HG03280 (cell line): Measurements from ENCODE around the gene MSH3.
A peak's percentile ranks its signal among the peaks of the same experiment; 100 is the strongest.
"Not testable (repeated sequence)": the region's sequence is repeated elsewhere in the genome, so short reads cannot be mapped to it uniquely, and the experiment has no call there.

Experiments
- ATAC-seq: cut with Tn5 transposase; IDR thresholded peaks from one replicate; pipeline ENCODE4 v1.9.1; 2021; ENCODE audit warnings: mild to moderate bottlenecking, moderate library complexity; ENCODE audit not compliant: unreplicated experiment

The MSH3 gene

DNA sequence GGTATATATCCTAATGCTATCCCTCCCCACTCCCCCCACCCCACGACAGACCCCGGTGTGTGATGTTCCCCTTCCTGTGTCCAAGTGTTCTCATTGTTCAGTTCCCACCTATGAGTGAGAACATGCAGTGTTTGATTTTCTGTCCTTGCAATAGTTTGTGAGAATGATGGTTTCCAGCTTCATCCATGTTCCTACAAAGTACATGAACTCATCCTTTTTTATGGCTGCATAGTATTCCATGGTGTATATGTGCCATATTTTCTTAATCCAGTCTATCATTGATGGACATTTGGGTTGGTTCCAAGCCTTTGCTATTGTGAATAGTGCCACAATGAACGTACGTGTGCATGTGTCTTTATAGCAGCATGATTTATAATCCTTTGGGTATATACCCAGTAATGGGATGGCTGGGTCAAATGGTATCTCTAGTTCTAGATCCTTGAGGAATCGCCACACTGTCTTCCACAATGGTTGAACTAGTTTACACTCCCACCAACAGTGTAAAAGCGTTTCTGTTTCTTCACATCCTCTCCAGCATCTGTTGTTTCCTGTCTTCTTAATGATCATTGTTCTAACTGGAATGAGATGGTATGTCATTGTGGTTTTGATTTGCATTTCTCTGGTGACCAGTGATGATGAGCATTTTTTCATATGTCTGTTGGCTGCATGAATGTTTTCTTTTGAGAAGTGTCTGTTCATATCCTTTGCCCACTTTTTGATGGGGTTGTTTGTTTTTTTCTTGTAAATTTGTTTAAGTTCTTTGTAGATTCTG lies 186.8 kb downstream of the MSH3 start:
- not testable (repeated sequence) for ATAC-seq

DNA sequence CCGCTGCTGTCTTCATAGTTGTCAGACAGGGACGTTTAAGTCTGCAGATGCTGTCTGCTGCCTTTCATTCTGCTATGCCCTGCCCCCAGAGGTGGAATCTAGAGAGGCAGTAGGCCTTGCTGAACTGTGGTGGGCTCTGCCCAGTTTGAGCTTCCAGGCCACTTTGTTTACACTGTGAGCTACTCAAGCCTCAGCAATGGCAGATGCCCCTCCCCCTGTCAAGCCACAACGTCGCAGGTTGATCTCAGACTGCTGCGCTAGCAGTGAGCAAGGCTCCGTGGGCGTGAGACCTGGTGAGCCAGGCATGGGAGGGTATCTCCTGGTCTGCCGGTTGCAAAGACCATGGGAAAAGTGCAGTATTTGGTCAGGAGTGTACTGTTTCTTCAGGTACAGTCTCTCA lies 192.0 kb downstream of the MSH3 start:
- ATAC-seq: not testable (repeated sequence)

DNA sequence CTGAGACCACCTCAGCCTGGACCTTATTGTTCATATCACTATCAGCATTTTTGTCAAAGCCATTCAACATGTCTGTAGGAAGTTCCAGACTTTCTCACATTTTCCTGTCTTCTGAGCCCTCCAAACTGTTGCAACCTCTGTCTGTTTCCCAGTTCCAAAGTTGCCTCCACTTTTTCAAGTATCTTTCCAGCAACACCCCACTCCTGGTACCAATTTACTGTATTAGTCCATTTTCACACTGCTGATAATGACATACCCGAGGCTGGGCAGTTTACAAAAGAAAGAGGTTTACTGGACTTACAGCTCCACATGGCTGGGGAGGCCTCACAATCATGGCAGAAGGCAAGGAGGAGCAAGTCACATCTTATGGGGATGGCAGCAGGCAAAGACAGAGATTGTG lies 195.7 kb downstream of the MSH3 start:
- not testable (repeated sequence) for ATAC-seq

DNA sequence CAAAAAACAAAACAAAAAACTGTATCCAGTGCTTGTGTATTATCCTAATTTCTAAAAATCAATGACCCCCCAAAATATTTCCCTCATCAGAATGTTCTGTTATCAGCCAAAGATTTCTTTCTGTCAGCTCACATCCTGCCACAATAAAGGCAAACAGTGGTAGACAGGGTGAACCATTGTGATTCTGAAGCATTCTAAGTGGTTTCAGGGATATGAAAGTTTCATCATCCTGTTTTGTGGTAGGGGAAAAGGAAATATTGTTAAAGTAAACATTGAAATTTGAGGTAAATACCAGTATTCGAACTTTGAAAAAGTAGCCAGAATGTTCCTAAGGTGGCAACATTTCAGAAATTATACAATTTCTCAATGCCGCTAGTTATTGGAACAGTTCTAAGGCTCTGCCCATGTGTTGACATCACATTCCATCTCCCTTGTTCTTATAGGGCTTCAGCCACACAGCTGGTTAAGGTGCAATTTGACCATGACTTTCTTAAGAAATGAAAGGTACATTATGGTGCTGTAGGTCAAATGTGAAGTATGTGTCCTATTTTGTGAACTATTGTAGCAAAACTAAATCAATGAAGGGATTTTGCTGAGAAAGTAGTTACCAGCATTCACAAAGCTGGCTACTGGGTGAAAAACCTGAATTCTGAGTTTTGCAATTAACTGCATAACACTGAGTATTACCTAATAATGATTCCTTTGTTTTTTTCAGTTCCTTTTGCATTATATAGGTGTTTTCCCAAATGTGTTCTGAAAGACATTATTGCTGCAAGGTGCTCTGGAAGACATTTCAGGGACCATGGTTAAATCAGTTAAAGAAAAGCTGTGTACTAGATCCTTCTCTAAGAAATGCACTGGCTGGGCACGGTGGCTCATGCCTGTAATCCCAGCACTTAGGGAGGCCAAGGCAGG lies 198.1 kb downstream of the MSH3 start:
- no peak for ATAC-seq

DNA sequence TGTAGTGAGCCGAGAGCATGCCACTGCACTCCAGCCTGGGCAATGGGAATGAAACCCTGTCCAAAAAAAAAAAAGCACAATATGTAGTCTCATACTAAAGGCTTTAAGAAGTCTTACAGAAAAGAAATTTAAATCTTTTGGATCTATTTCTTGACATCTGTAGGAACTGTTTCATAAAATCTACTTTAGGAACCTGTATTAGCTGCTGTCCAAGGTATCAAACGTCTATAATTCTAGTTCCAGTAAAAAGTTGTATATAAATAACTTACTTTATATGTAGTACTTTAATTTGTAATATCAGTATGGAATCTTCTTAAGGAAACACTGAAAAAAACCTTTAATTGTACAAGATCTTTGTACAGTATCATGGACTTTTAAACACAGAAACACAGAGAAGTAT lies 199.0 kb downstream of the MSH3 start:
- ATAC-seq: no peak

DNA sequence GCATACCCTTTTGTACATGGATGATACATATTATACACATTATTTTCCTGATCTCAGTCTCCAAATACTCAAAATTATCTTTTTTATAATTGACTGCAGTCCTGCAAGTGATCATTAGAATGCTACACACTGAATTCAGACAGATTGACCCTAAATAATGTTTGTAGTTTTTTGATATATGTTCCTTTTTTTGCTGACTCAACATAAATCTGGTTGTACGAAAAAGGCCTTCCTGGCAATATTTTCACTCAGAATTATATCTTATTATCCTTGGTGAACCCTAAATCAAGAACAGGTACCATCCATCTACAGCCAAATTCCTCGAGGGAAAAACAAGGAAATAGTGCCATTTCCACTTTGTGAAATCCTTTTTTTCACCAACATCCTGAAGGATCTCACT lies 200.1 kb downstream of the MSH3 start:
- no peak for ATAC-seq

DNA sequence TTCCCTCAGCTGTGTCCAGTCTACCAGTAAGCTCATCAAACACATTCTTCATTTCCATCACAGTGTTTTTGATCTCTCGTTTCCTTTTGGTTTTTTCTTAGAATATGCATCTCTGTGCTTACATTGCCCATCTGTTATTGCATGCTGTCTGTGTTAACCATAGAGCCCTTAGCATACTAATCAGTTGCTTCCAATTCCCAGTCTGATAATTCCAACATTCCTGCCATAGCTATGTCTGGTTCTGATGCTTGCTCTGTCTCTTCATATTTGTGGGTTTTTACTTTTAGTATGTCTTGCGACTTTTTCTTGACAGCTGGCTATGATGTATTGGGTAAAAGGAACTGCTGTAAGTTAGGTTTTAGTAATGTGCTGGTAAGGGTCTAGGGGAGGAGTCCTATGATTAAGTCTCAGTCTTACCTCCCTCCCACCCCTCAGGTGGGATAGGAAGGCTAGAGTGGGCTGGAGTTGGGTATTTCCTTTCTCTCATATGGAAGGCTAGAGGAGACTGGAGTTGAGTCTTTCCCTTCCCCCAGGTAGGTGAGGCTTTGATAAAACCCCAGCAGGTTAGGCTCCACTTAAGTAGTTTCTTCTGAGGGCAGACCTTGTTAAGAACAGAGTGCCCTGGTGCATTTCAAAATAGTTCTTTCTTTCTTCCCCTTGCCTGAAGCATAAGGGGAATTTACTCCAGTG lies 206.6 kb downstream of the MSH3 start:
- ATAC-seq: no peak

DNA sequence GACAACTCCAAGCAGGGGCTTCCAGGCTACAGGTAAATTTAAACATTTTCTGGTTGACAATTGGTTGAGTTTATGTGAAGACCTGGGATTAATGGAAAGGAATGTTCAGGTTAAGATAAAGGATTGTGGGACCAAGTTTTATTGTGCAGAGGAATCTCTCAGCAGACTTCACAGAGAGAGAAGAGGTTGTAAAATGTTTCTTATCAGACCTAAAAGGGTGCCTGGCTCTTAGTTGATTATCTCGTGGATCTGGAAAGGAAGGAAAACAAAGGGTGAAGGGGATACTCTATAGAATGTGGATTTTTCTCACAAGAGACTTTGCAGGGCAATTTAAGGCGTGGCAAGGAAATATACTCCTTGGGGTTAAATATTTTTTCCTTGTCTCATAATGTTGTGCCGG lies 209.3 kb downstream of the MSH3 start:
- no peak for ATAC-seq

DNA sequence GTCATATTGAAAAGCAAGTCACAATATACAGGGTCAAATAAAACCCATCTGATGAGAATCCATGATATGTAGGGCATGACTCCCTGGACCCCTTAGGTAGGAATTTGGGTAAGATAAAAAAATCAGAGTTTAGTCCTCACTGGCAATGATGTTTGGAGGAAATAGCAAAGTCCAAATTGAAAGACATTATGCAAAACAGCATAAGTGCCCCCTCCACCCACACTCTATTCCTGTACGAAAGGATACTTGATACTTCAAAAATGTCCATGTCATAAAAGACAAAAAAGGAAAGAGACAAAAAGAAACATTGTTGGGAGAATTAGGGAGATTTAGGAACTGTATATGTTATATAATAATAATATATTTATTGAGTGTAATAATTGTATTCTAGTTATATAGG lies 209.7 kb downstream of the MSH3 start:
- no peak for ATAC-seq

DNA sequence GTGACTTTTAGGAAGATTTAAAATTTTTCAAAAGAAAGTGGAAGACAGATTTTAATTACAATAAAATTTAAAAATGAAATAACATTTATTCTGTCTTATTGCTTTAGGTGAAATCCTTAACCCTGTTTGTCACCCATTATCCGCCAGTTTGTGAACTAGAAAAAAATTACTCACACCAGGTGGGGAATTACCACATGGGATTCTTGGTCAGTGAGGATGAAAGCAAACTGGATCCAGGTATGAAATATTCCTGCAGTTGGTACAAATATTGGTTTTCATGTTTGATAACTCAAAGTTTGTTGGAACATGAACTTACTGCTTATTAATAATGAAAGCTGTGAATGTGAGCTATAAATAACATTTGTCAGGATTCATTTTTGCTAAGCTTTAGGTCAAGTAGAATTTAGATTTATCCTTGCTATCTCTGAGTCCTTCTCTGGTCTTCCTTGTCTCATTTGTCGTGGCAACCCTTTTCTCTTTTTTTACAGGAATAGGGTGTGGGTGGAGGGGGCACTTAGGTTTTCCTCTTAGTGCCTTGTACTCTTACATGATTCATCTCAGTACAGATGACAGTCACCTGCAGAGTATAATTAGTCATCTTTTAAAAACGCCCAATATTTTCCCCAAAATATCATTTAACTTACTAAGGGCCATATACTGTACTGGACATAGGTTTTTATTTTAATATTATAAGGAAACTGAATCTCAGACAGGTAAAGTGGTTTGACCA lies 210.4 kb downstream of the MSH3 start:
- peak; percentile 50 for ATAC-seq

DNA sequence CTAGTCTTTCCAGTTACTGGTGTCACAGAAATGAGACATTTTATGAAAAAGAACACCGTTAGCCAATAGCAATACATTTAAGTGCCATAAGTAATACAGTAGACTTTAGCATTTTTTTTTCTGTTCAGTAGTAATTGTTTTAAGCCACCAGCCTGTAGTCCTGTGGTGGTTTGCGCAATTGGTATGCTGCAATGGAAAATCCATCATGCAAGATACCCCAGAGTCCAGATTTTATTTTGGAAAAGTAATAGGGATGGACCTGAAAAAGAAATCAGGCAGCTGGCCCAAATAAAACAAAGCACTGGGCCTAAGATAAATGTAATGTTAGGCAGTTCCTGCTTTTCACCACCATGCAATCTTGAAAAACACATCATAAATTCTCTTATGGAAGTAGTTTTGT lies 211.1 kb downstream of the MSH3 start:
- no peak for ATAC-seq

DNA sequence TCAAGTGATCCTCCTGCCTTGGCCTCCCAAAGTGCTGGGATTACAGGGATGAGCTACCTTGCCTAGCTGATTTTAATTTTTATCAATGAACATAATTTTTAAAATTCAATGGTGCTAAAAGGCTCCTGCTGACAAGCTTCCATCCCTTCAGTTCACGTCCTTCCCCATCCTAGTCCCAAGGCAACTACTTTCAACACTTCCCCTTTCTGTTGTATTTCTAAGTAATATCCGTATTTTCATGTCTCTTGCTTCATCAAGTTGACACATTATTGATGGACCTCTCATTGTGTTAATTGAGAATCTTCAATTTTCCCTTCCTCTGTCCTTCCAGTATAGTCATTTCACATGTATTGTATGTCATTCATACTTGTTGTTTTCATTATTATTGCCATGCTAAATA lies 211.9 kb downstream of the MSH3 start:
- ATAC-seq: no peak

DNA sequence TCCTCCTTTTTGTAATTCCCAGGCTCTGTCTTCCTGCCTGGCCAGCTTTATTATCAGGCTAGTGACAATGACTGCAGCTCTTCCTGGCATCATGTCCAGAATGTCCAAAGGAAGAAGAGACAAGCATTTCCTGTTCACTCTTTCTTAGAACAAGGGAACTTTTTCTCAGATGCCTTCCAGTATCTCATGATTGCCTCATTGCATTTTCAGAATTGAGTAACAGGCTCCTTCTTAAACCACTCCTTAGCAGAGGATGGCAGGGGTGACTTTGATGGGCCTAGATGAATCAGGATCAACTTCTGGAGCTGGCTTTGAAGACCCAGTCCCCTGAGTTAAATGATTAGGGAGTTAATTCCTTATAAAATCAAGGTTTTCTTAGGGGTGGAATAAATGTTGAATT lies 212.8 kb downstream of the MSH3 start:
- no peak for ATAC-seq

DNA sequence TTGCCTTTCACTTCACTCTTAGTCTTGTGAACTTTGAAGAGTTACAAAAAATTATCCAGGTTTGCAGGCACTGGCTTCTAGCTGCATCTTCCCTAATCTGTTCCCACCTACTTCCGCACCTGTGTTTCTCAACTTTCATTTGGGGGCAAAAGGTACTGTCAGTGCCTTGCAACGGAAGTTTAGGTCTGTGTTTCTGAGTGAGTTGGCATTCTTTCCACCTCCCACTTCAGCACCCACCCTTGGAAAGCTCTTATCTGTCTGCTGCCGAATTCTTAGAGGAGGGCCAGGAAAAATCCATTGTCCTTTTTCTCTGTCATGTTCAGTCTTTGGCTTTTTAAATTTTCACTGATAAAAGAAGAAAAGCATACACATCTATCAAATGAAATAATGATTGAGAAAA lies 216.0 kb downstream of the MSH3 start:
- ATAC-seq: no peak

DNA sequence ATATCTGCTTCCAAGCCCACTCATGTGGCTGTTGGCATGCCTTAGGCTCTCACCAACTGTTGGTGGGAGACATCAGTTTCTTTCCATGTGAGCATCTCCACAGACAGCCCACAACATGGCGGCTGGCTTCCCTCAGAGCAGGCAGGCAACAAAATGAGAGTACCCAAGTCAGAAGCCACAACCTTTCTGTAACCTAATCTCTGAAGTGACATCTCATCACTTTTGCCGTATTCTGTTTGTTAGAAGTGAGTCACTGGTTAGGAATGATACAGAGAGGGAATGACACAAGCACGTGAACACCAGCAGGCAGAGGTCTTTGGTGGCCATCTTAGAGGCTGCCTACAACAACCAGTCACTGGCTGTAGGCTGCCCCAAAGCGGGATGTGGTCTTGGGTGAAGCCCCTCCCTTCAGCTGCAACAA lies 217.1 kb downstream of the MSH3 start:
- no peak for ATAC-seq

DNA sequence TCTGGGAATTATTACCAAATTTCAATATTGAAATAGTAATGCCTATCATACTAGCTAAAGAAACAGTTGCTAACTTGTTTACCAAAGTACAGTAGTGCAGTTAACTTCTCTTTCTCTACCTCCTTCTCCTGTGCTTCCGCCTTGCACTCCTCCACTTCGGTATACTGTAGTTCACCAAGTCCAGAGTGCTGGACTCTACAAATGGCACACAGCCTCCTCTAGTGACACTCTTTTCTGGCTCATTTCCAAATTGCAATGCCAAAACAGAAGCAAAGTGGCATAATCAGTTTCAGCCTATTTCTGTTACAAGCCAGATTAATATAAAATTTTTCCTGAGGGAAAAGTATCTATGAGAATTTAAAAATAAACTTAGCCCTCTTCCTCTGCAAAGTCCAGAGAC lies 219.7 kb downstream of the MSH3 start:
- ATAC-seq: no peak

DNA sequence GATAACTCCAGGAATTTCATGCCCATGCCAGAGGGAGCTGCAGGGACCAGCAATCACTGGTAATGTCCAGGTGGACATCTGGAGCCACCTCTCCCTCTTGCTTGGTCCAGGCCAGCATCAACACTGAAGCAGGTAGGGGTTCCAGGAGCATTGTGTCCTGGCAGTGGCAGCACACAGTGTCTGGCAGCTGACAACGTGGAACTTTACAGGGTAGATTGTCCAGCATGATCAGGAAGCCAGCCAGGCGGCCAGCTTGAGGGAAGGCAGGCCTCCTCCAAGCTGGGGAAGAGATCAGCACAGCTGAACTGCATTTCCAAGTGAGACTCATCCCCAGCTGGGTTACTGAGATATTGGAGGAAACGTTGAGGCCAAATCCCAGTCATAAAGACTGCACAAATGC lies 223.1 kb downstream of the MSH3 start:
- ATAC-seq: no peak

DNA sequence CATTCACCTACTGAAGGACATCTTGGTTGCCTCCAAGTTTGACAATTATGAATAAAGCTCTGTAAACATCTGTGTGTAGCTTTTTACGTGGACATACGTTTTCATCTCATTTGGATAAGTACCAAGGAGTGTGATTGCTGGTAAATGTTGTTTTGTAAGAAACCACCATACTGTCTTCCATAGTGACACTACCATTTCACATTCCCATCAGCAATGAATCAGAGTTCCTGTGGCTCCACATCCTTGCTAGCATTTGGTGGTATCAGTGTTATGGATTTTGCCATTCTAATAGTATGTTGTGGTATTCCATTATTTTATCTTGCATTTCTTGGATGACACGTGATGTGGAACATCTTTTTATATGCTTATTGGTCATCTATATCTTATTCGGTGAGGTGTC lies 227.3 kb downstream of the MSH3 start:
- ATAC-seq: no peak

DNA sequence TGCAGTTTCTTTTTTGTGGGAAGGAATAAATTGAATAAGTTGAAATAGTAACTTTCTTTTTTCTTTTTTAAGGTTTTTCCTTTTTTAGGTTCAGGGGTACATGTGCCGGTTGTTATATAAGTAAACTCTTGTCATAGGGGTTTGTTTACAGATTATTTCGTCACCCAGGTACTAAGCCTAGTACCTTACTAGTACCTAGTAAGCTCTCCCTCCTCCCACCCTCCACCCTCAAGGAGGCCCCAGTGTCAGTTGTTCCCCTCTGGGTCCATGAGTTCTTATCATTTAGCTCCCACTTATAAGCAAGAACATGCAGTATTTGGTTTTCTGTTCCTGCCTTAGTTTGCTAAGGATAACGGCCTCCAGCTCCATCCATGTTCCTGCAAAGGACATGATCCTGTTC lies 228.9 kb downstream of the MSH3 start:
- not testable (repeated sequence) for ATAC-seq

DNA sequence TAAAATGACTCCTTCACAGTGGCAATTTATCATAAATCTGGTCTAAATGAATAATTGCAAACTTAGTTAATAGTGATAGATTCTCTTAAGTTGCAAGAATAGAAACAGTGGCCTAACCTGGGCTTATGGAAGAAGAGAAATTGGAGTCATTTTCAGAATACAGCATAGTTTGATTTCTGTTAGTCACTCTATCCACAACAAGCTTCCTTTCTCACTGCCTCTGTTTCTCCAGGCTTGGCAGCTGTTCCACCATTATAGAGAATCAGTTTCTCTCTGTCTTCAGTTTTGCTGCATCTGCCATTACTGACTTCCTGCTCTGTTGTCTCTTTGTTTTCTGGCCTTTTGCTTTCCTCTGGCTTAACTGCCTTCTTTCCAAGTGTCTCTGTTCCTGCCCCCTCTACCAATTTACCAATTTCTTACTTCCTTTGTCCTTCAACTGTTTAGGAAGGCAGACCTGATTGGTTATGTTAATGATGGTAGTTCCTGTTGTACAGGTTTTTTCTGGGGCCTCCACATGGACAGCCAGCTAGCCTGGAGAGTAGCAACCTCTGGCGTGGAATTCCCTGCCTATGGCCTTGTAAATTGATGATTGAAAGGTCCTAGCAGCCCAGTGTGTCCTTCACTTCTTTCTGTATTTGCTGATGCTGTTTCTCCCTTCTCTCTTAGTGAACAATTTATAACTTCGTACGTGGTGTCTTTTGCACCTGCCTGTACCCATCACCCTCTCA lies 229.8 kb downstream of the MSH3 start:
- no peak for ATAC-seq
